SK-N-MC (cell line): Measurements from ENCODE around the gene ARPC2.

Source experiments
- DNase-seq: peaks from one replicate; pipeline ENCODE4 v3.0.0-alpha.2; 2011; ENCODE audit warnings: low read depth, low spot score
- H3K27ac ChIP-seq: fragments of 200-600 bp; sonication (generic); 2 replicates; pipeline ENCODE4 v1.5.1; 2016; ENCODE audit warnings: mixed run types
- H3K36me3 ChIP-seq: fragments of 200-600 bp; sonication (generic); 2 replicates; pipeline ENCODE4 v1.6.1; 2017; ENCODE audit warnings: antibody characterized with exemption, low read length, mixed read lengths; ENCODE audit not compliant: insufficient read depth
- H3K4me3 ChIP-seq: fragments of 200-600 bp; sonication (generic); 2 replicates; pipeline ENCODE4 v1.5.1; 2016
- H3K9ac ChIP-seq: fragments of 200-600 bp; sonication (generic); 2 replicates; pipeline ENCODE4 v1.8.0; 2017; ENCODE audit warnings: mixed run types, mixed read lengths; ENCODE audit not compliant: insufficient read length
- H3K9me3 ChIP-seq: fragments of 200-600 bp; sonication (generic); 2 replicates; pipeline ENCODE4 v1.6.1; 2017; ENCODE audit warnings: low read depth, mild to moderate bottlenecking, antibody characterized with exemption, low read length, moderate library complexity, mixed read lengths
- EZH2 ChIP-seq: fragments of 200-600 bp; sonication (generic); IDR thresholded peaks from one replicate; pipeline ENCODE4 v1.6.1; 2017; ENCODE audit warnings: antibody characterized with exemption
- FOXP2 ChIP-seq: optimal IDR thresholded peaks from 2 replicates; pipeline ENCODE3; 2011; ENCODE audit warnings: mild to moderate bottlenecking, moderate library complexity; ENCODE audit not compliant: insufficient read depth; ENCODE audit errors: extremely low read length, control extremely low read depth
- POLR2AphosphoS5 ChIP-seq: IDR thresholded peaks from 2 replicates; pipeline ENCODE4 v1.6.1; 2012; ENCODE audit warnings: mild to moderate bottlenecking, low read depth, low read length, borderline replicate concordance

Gene ARPC2

GRCh38 chr2:218224186-218224585, 7.2 kb downstream of the ARPC2 start:
- Histone ChIP-seq H3K9ac (no peak overlapping the region), H3K36me3 (peaks cover 48% of the 10 kb centered on the region), H3K4me3 (no peak overlapping the region), H3K27ac (no peak overlapping the region), H3K9me3 (no peaks in the 10 kb centered on the region)
- TF ChIP-seq POLR2AphosphoS5 (no peak), FOXP2 (no peak), EZH2 (no peak)
- DNase-seq: no peak

DNA sequence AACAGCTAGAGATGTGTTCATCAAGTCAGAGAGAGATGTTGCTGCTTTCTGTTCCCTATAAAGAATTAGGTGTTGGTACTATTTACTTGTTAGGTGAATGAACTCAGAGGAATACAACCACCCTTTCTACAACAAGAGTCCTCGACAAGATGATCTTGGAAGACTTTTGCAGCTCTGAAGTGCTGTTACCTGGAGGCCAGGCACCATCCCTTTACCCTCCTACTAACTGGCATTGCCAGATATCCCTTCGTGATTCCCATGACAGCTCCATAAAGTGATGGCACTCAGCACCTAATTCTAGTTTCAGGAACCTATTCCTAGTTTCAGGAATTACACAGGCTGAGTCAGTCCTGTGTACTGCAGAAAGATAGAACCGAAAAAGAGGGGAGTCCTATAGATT, 9.9 kb downstream of the ARPC2 start:
- H3K4me3 ChIP-seq: no peak overlapping the region
- H3K36me3 ChIP-seq: peaks cover 68% of the 10 kb centered on the region
- DNase-seq: no peak
- H3K9ac ChIP-seq: no peak overlapping the region
- no peak for TF ChIP-seq FOXP2
- no peak overlapping the region for H3K27ac ChIP-seq
- H3K9me3 ChIP-seq: no peaks in the 10 kb centered on the region

- Histone ChIP-seq H3K4me3 (no peak overlapping the region), H3K36me3 (peaks cover 77% of the 10 kb centered on the region), H3K9ac (no peak overlapping the region), H3K9me3 (no peaks in the 10 kb centered on the region), H3K27ac (peak overlapping the region; percentile 83)
- no peak for TF ChIP-seq POLR2AphosphoS5
- no peak for TF ChIP-seq EZH2
- TF ChIP-seq FOXP2: no peak
- DNase-seq: no peak
Observed at GRCh38 chr2:218228366-218229090, 11.5 kb downstream of the ARPC2 start.

- peaks cover 82% of the 10 kb centered on the region for H3K36me3 ChIP-seq
- H3K4me3 ChIP-seq: no peak overlapping the region
- H3K9ac ChIP-seq: peak overlapping the region; percentile 6
- H3K27ac ChIP-seq: peak overlapping the region; percentile 83
- DNase-seq: peak; percentile 22
- H3K9me3 ChIP-seq: no peaks in the 10 kb centered on the region
- TF ChIP-seq POLR2AphosphoS5 (no peak), FOXP2 (no peak), EZH2 (no peak)
Observed at GRCh38 chr2:218229239-218229638, 12.2 kb downstream of the ARPC2 start.

GRCh38 chr2:218229851-218230250, 12.9 kb downstream of the ARPC2 start:
- Histone ChIP-seq H3K9me3 (no peaks in the 10 kb centered on the region), H3K9ac (no peak overlapping the region), H3K4me3 (no peak overlapping the region), H3K27ac (peak overlapping the region; percentile 83), H3K36me3 (peaks cover 82% of the 10 kb centered on the region)
- no peak for TF ChIP-seq POLR2AphosphoS5
- TF ChIP-seq EZH2: no peak
- TF ChIP-seq FOXP2: no peak
- no peak for DNase-seq

- no peak for DNase-seq
- peaks cover 81% of the 10 kb centered on the region for H3K36me3 ChIP-seq
Observed at GRCh38 chr2:218230882-218231281, 13.9 kb downstream of the ARPC2 start.

DNA sequence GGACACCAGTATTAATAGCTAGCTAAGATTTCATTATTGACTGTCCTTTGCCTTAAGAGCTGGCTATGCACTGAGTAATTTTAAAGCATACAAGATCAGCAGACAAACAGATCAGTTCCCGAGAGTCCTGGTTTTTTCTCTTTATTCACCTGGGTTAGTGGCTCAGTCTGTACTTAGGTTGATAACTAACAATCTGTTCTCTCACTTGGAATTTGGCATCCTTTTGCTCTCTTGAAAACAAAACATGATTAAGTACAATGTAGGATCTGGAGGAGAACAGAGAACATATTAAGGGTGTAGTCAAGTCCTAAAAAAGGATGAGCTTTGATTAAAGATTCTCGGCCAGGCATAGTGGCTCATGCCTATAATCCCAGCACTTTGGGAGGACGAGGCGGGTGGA, 16.6 kb downstream of the ARPC2 start:
- Histone ChIP-seq H3K9ac (no peak overlapping the region), H3K36me3 (peaks cover 85% of the 10 kb centered on the region), H3K4me3 (no peak overlapping the region), H3K27ac (no peak overlapping the region), H3K9me3 (no peaks in the 10 kb centered on the region)
- TF ChIP-seq POLR2AphosphoS5 (no peak), EZH2 (no peak), FOXP2 (no peak)
- DNase-seq: no peak

More at GRCh38 chr2:218230882-218231281, 13.9 kb downstream of the ARPC2 start:
- TF ChIP-seq FOXP2 (no peak), EZH2 (no peak), POLR2AphosphoS5 (no peak)
- no peaks in the 10 kb centered on the region for H3K9me3 ChIP-seq
- no peak overlapping the region for H3K4me3 ChIP-seq
- no peak overlapping the region for H3K27ac ChIP-seq
- no peak overlapping the region for H3K9ac ChIP-seq

DNA sequence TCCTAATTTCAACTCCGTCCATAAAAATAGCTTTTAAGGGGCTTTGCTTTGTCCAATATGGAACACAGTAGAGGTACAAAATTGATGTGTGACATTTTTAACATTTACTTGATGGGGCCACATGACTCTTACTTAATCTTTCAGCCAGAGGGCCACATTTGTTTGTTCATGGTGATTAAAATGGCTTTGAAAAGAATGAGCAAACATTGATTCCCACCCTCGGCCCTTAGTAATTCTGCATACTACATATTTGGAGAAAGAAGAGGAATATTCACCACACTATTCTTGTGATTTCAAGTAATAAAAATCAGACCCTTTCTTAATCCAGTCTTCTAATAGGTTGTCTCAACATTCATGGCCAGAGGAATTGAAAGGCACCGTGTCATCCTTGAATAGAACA, 17.5 kb downstream of the ARPC2 start:
- Histone ChIP-seq H3K36me3 (peaks cover 86% of the 10 kb centered on the region), H3K9ac (no peak overlapping the region), H3K27ac (no peak overlapping the region), H3K4me3 (no peak overlapping the region), H3K9me3 (no peaks in the 10 kb centered on the region)
- TF ChIP-seq FOXP2: no peak
- TF ChIP-seq POLR2AphosphoS5: no peak
- no peak for TF ChIP-seq EZH2
- no peak for DNase-seq

- TF ChIP-seq EZH2 (no peak), FOXP2 (no peak), POLR2AphosphoS5 (no peak)
- H3K9ac ChIP-seq: no peak overlapping the region
- DNase-seq: no peak
- H3K4me3 ChIP-seq: no peak overlapping the region
- no peak overlapping the region for H3K27ac ChIP-seq
- H3K36me3 ChIP-seq: peaks cover 85% of the 10 kb centered on the region
- H3K9me3 ChIP-seq: no peaks in the 10 kb centered on the region
Observed at GRCh38 chr2:218235017-218235416, 18.0 kb downstream of the ARPC2 start.
